ENCODE results near the gene BBS9. TPM values are rescaled to one million over a fixed set of nuclear protein-coding genes. Genes with fewer than 3 reads are reported as not detected.
"Not testable (repeated sequence)": the region's sequence is repeated elsewhere in the genome, so short reads cannot be mapped to it uniquely, and the experiment has no call there.

BBS9 gene
- total and polyA plus RNA-seq, 2 donors from 2014 or later = 9.0 to 23.4 TPM

GRCh38 chr7:33477719-33478480 lies 348.5 kb downstream of the BBS9 start:
- intact Hi-C loops (cut with DNase I) = no loop called here
- no peak for TF ChIP-seq CTCF (IDR thresholded peaks at IDR 0.05; ENCODE audit: borderline replicate concordance, extremely low read depth, insufficient read depth)
- no peak for FAIRE-seq
- H3K4me1 ChIP-seq (ENCODE audit: control insufficient read depth in 2 of 3, insufficient read depth in 2 of 3, low read depth in 1 of 3, low read length in 3 of 3) = no peaks in the 10 kb centered on the region
- DNase-seq = no peak
- peaks cover 0 to 4% (median 0%) of the 10 kb centered on the region in 3 donors for H3K9me3 ChIP-seq (ENCODE audit: control insufficient read depth in 2 of 3, insufficient read depth in 1 of 3, low read length in 3 of 3)
- no peak overlapping the region for H3K9ac ChIP-seq (ENCODE audit: low read length in 3 of 3)
- no peaks in the 10 kb centered on the region for H3K27me3 ChIP-seq (ENCODE audit: control insufficient read depth, insufficient read depth, low read length)
- H3K27ac ChIP-seq (ENCODE audit: low read depth in 2 of 2, low read length in 2 of 2) = no peak overlapping the region
- H3K36me3 ChIP-seq (ENCODE audit: control insufficient read depth in 2 of 3, insufficient read depth in 3 of 3, low read length in 3 of 3) = no peaks in the 10 kb centered on the region
- no peak overlapping the region for H3K4me3 ChIP-seq (ENCODE audit: low read length in 3 of 3)

- intact Hi-C loops (cut with DNase I); H3K27me3 ChIP-seq (ENCODE audit: control insufficient read depth, insufficient read depth, low read length); H3K4me3 ChIP-seq (ENCODE audit: low read length in 3 of 3); H3K36me3 ChIP-seq (ENCODE audit: control insufficient read depth in 2 of 3, insufficient read depth in 3 of 3, low read length in 3 of 3); DNase-seq; H3K4me1 ChIP-seq (ENCODE audit: control insufficient read depth in 2 of 3, insufficient read depth in 2 of 3, low read depth in 1 of 3, low read length in 3 of 3); H3K9ac ChIP-seq (ENCODE audit: low read length in 3 of 3); FAIRE-seq; H3K9me3 ChIP-seq (ENCODE audit: control insufficient read depth in 2 of 3, insufficient read depth in 1 of 3, low read length in 3 of 3); H3K27ac ChIP-seq (ENCODE audit: low read depth in 2 of 2, low read length in 2 of 2): not testable (repeated sequence)
Observed at GRCh38 chr7:33484476-33484875, 355.1 kb downstream of the BBS9 start.

GRCh38 chr7:33485747-33486493 lies 356.6 kb downstream of the BBS9 start:
- intact Hi-C loops (cut with DNase I) = no loop called here
- Histone ChIP-seq H3K27ac (ENCODE audit: low read depth in 2 of 2, low read length in 2 of 2) (no peak overlapping the region), H3K4me3 (ENCODE audit: low read length in 3 of 3) (no peak overlapping the region), H3K36me3 (ENCODE audit: control insufficient read depth in 2 of 3, insufficient read depth in 3 of 3, low read length in 3 of 3) (no peaks in the 10 kb centered on the region), H3K9ac (ENCODE audit: low read length in 3 of 3) (no peak overlapping the region), H3K4me1 (ENCODE audit: control insufficient read depth in 2 of 3, insufficient read depth in 2 of 3, low read depth in 1 of 3, low read length in 3 of 3) (no peaks in the 10 kb centered on the region), H3K9me3 (ENCODE audit: control insufficient read depth in 2 of 3, insufficient read depth in 1 of 3, low read length in 3 of 3) (no peaks in the 10 kb centered on the region), H3K27me3 (ENCODE audit: control insufficient read depth, insufficient read depth, low read length) (no peaks in the 10 kb centered on the region)
- no peak for TF ChIP-seq CTCF (IDR thresholded peaks at IDR 0.05; ENCODE audit: borderline replicate concordance, extremely low read depth, insufficient read depth)
- no peak for DNase-seq
- FAIRE-seq = no peak

GRCh38 chr7:33486633-33487032 lies 357.3 kb downstream of the BBS9 start:
- intact Hi-C loops (cut with DNase I) = no loop called here
- no peaks in the 10 kb centered on the region for H3K36me3 ChIP-seq (ENCODE audit: control insufficient read depth in 2 of 3, insufficient read depth in 3 of 3, low read length in 3 of 3)
- no peak for TF ChIP-seq CTCF (IDR thresholded peaks at IDR 0.05; ENCODE audit: borderline replicate concordance, extremely low read depth, insufficient read depth)
- H3K27ac ChIP-seq (ENCODE audit: low read depth in 2 of 2, low read length in 2 of 2) = peak overlapping the region in 1 of 2 donors; percentile 3
- no peaks in the 10 kb centered on the region for H3K9me3 ChIP-seq (ENCODE audit: control insufficient read depth in 2 of 3, insufficient read depth in 1 of 3, low read length in 3 of 3)
- no peak overlapping the region for H3K9ac ChIP-seq (ENCODE audit: low read length in 3 of 3)
- no peak overlapping the region for H3K4me3 ChIP-seq (ENCODE audit: low read length in 3 of 3)
- H3K27me3 ChIP-seq (ENCODE audit: control insufficient read depth, insufficient read depth, low read length) = no peaks in the 10 kb centered on the region
- DNase-seq = no peak
- no peaks in the 10 kb centered on the region for H3K4me1 ChIP-seq (ENCODE audit: control insufficient read depth in 2 of 3, insufficient read depth in 2 of 3, low read depth in 1 of 3, low read length in 3 of 3)
- FAIRE-seq = no peak

Data from kidney (tissue), 14 donors.